K562 (cell line): ENCODE results near the gene LPCAT1.

Source experiments
- NFE2L1 ChIP-seq: fragments of 450-650 bp; IDR thresholded peaks from 2 replicates; pipeline ENCODE4 v1.6.1; 2016; ENCODE audit warnings: missing genetic modification characterization, low read depth, mild to moderate bottlenecking, missing compliant biosample characterization, moderate library complexity, borderline replicate concordance
- PCBP1 ChIP-seq: fragments of 200-400 bp; formaldehyde crosslinking; IDR thresholded peaks from 2 replicates; pipeline ENCODE4 v1.6.1; 2018; ENCODE audit warnings: mild to moderate bottlenecking, low read depth, low read length; ENCODE audit not compliant: poor library complexity, severe bottlenecking

- TF ChIP-seq NFE2L1 (tag), result no peak
- no peak for TF ChIP-seq PCBP1
Observed at GRCh38 chr5:1505506-1506241, 18.1 kb downstream of the LPCAT1 start.
